Measurements from ENCODE around the gene LYST.

The LYST gene

GRCh38 chr1:235703506-235703905 is 163.2 kb downstream of the LYST start:
- no peak for DNase-seq

- no peak for DNase-seq
Measured at GRCh38 chr1:235702412-235702811, 164.3 kb downstream of the LYST start.

- no peak for DNase-seq
Measured at GRCh38 chr1:235697508-235697907, 169.2 kb downstream of the LYST start.

- no peak for DNase-seq
Measured at GRCh38 chr1:235689356-235689755, 177.3 kb downstream of the LYST start.

GRCh38 chr1:235688096-235688495 is 178.6 kb downstream of the LYST start:
- no peak for DNase-seq

GRCh38 chr1:235683653-235684052 is 183.1 kb downstream of the LYST start:
- no peak for DNase-seq

GRCh38 chr1:235682216-235682615 is 184.5 kb downstream of the LYST start:
- no peak for DNase-seq

GRCh38 chr1:235679644-235680043 is 187.1 kb downstream of the LYST start:
- no peak for DNase-seq

GRCh38 chr1:235679005-235679404 is 187.7 kb downstream of the LYST start:
- no peak for DNase-seq

- DNase-seq, result no peak
Measured at GRCh38 chr1:235675152-235675890, 191.4 kb downstream of the LYST start.

GRCh38 chr1:235673981-235674380 is 192.7 kb downstream of the LYST start:
- DNase-seq, result no peak

- no peak for DNase-seq
Measured at GRCh38 chr1:235671992-235672391, 194.7 kb downstream of the LYST start.

- no peak for DNase-seq
Measured at GRCh38 chr1:235670157-235670776, 196.4 kb downstream of the LYST start.

GRCh38 chr1:235669277-235669676 is 197.4 kb downstream of the LYST start:
- DNase-seq, result no peak

GRCh38 chr1:235663628-235664027 is 203.1 kb downstream of the LYST start:
- DNase-seq, result no peak

GRCh38 chr1:235661568-235661967 is 205.1 kb downstream of the LYST start:
- no peak for DNase-seq

- DNase-seq, result no peak
Measured at GRCh38 chr1:235659186-235659771, 207.4 kb downstream of the LYST start.

GRCh38 chr1:235657747-235658526 is 208.8 kb downstream of the LYST start:
- no peak for DNase-seq

- no peak for DNase-seq
Measured at GRCh38 chr1:235657269-235657668, 209.4 kb downstream of the LYST start.

GRCh38 chr1:235652364-235652763 is 214.3 kb downstream of the LYST start:
- DNase-seq, result no peak

GRCh38 chr1:235651170-235651806 is 215.4 kb downstream of the LYST start:
- DNase-seq, result no peak

- DNase-seq, result no peak
Measured at GRCh38 chr1:235650341-235651169, 216.2 kb downstream of the LYST start.

Measured in NCI-H1694 treated with DMSO at 0.1 percent for 48 hours (cell line).